SH-SY5Y (cell line): ENCODE results near the gene RGS8.

Source experiments
- GATA2 ChIP-seq: IDR thresholded peaks from 2 replicates; pipeline ENCODE4 v1.6.1; 2011; ENCODE audit warnings: mild to moderate bottlenecking, low read depth, low read length
- GATA3 ChIP-seq: IDR thresholded peaks from 2 replicates; pipeline ENCODE4 v1.6.1; 2011; ENCODE audit warnings: low read depth, mild to moderate bottlenecking, low read length, moderate library complexity

GRCh38 chr1:182662956-182663355, 21.4 kb downstream of the RGS8 start:
- no peak for TF ChIP-seq GATA2
- TF ChIP-seq GATA3 = no peak
